Neural progenitor cell (in vitro differentiated cells): ENCODE data around the gene PODXL2.
"Not testable (repeated sequence)": the region's sequence is repeated elsewhere in the genome, so short reads cannot be mapped to it uniquely, and the experiment has no call there.

Experiments used
- CTCF ChIP-seq: fragments of 200-600 bp; sonication (generic); IDR thresholded peaks from 2 replicates; pipeline ENCODE4 v1.5.1; 2017; ENCODE audit warnings: antibody characterized with exemption, mild to moderate bottlenecking
- EZH2 ChIP-seq: fragments of 200-600 bp; sonication (generic); IDR thresholded peaks from 2 replicates; pipeline ENCODE4 v1.6.1; 2017; ENCODE audit warnings: antibody characterized with exemption, mild to moderate bottlenecking, moderate library complexity
- EZH2phosphoT487 ChIP-seq: fragments of 200-600 bp; sonication (generic); IDR thresholded peaks from 2 replicates; pipeline ENCODE4 v1.6.1; 2017; ENCODE audit warnings: antibody characterized with exemption

GRCh38 chr3:127704840-127705239 is 75.9 kb downstream of the PODXL2 start:
- not testable (repeated sequence) for TF ChIP-seq CTCF, EZH2, EZH2phosphoT487
